ENCODE measurements around the gene RDX.

GRCh38 chr11:110301032-110301431 is 4.6 kb upstream of the RDX start:
- TF ChIP-seq CTCF (IDR thresholded peaks at IDR 0.05; ENCODE audit: insufficient read depth, low read depth, low read length), result no peak
- no peak for TF ChIP-seq EZH2 (IDR thresholded peaks at IDR 0.05; ENCODE audit: insufficient read depth, low read length)

Measured in astrocyte (in vitro differentiated cells and primary cell).